Measurements from ENCODE around the gene ELMOD1. TPM values are rescaled to one million over a fixed set of nuclear protein-coding genes. Genes with fewer than 3 reads are reported as not detected.

The ELMOD1 gene
- total and polyA plus RNA-seq, 10 donors = 0.02 TPM; not detected in 9

- WGBS, 5 donors = 48 to 53% (median 48%) methylated on average over 11 of the region's 11 CpGs
- Histone ChIP-seq H3K36me3 (no peaks in the 10 kb centered on the region), H3K27ac (no peak overlapping the region), H3K4me3 (no peak overlapping the region), H3K27me3 (replicated peaks in 1 of 7) (peaks cover 0 to 29% (median 0%) of the 10 kb centered on the region in 7 donors), H3K4me1 (peaks cover 0 to 6% (median 3%) of the 10 kb centered on the region in 6 donors), H3K9me3 (no peaks in the 10 kb centered on the region)
- TF ChIP-seq CTCF (IDR thresholded peaks at IDR 0.05 in 8 of 11, conservative IDR thresholded peaks at IDR 0.05 in 3 of 11) (peak in 9 of 11 experiments; percentile 36 to 63 (median 57)), POLR2A (IDR thresholded peaks at IDR 0.05) (no peak)
- intact Hi-C loops (cut with DNase I; ENCODE audit: low total_unique reads) = loop anchor here (10.0 kb wide), 1 partner anchor 115 kb away; no protein-coding TSS in a partner anchor
- DNase-seq = no peak
Observed at GRCh38 chr11:107689317-107690202, 98.6 kb downstream of the ELMOD1 start.

- Histone ChIP-seq H3K27ac (no peak overlapping the region), H3K4me3 (no peak overlapping the region), H3K4me1 (peaks cover 0 to 6% (median 3%) of the 10 kb centered on the region in 6 donors), H3K27me3 (replicated peaks in 1 of 7) (peaks cover 0 to 29% (median 0%) of the 10 kb centered on the region in 7 donors), H3K36me3 (no peaks in the 10 kb centered on the region), H3K9me3 (no peaks in the 10 kb centered on the region)
- no peak for DNase-seq
- WGBS, 5 donors = 65 to 74% (median 67%) methylated on average over 3 of the region's 3 CpGs
- intact Hi-C loops (cut with DNase I; ENCODE audit: low total_unique reads) = no loop called here
- TF ChIP-seq POLR2AphosphoS5 (IDR thresholded peaks at IDR 0.05) (no peak), POLR2A (IDR thresholded peaks at IDR 0.05) (no peak), CTCF (IDR thresholded peaks at IDR 0.05 in 8 of 11, conservative IDR thresholded peaks at IDR 0.05 in 3 of 11) (no peak)
Observed at GRCh38 chr11:107691000-107691750, 100.2 kb downstream of the ELMOD1 start.

- intact Hi-C loops (cut with DNase I; ENCODE audit: low total_unique reads) = no loop called here
- Histone ChIP-seq H3K9me3 (no peaks in the 10 kb centered on the region), H3K27me3 (replicated peaks in 1 of 7) (peaks cover 0 to 33% (median 0%) of the 10 kb centered on the region in 7 donors), H3K27ac (no peak overlapping the region), H3K4me1 (no peaks in the 10 kb centered on the region), H3K36me3 (no peaks in the 10 kb centered on the region), H3K4me3 (no peak overlapping the region)
- DNase-seq = no peak
- 67 to 83% (median 75%) methylated on average over 1 of the region's 1 CpG for WGBS, 5 donors
- TF ChIP-seq CTCF (IDR thresholded peaks at IDR 0.05 in 8 of 11, conservative IDR thresholded peaks at IDR 0.05 in 3 of 11) (no peak), POLR2A (IDR thresholded peaks at IDR 0.05) (no peak), POLR2AphosphoS5 (IDR thresholded peaks at IDR 0.05) (no peak)
Observed at GRCh38 chr11:107695446-107695845, 104.5 kb downstream of the ELMOD1 start.

- peaks cover 0 to 26% (median 3%) of the 10 kb centered on the region in 7 donors for H3K27me3 ChIP-seq (replicated peaks in 1 of 7)
- TF ChIP-seq POLR2A (IDR thresholded peaks at IDR 0.05) = no peak
- TF ChIP-seq POLR2AphosphoS5 (IDR thresholded peaks at IDR 0.05) = no peak
- TF ChIP-seq CTCF (IDR thresholded peaks at IDR 0.05 in 8 of 11, conservative IDR thresholded peaks at IDR 0.05 in 3 of 11) = no peak
- intact Hi-C loops (cut with DNase I; ENCODE audit: low total_unique reads) = no loop called here
- H3K27ac ChIP-seq = no peak overlapping the region
- no peak overlapping the region for H3K4me3 ChIP-seq
- no peaks in the 10 kb centered on the region for H3K4me1 ChIP-seq
- H3K9me3 ChIP-seq = no peaks in the 10 kb centered on the region
- H3K36me3 ChIP-seq = no peaks in the 10 kb centered on the region
- WGBS, 5 donors = 25 to 67% (median 48%) methylated on average over 1 of the region's 1 CpG
- no peak for DNase-seq
Observed at GRCh38 chr11:107696140-107696539, 105.2 kb downstream of the ELMOD1 start.

Measured in spleen (tissue), 11 donors.